ENCODE measurements around the gene C16orf92. TPM values are rescaled to one million over a fixed set of nuclear protein-coding genes. Genes with fewer than 3 reads are reported as not detected.

The C16orf92 gene
- total and polyA plus RNA-seq, 2 of the 8 experiments (the other 6 are each of a cell fraction or from before 2014, with no cell fraction given), result not detected

- Histone ChIP-seq H2BK15ac (ENCODE audit: low read length) (peak within 1 kb of the TSS; percentile 77; the same call in 1 of the 2 replicates), H3K14ac (ENCODE audit: insufficient read length) (no peak within 1 kb of the TSS), H3K79me1 (ENCODE audit: low read depth, low read length) (peaks cover 3% of the 10 kb centered on the region; the same call in 1 of the 2 replicates), H4K91ac (replicated peaks; ENCODE audit: insufficient read length, low read length) (peak within 1 kb of the TSS; percentile 87), H2AFZ (ENCODE audit: low read length) (peak within 1 kb of the TSS; percentile 86), H2AK5ac (ENCODE audit: low read depth, low read length) (peak within 1 kb of the TSS; percentile 44; the same call in 1 of the 2 replicates), H3K23me2 (ENCODE audit: low read depth, low read length) (peaks cover 9% of the 10 kb centered on the region; the same call in 1 of the 2 replicates), H2BK12ac (ENCODE audit: low read depth, low read length) (peak within 1 kb of the TSS; percentile 10; the same call in 1 of the 2 replicates), H2BK120ac (replicated peaks; ENCODE audit: low read depth, low read length) (no peak within 1 kb of the TSS), H3K27me3 (replicated peaks in 1 of 4; ENCODE audit: control insufficient read depth in 3 of 4, extremely low read depth in 1 of 4, insufficient read depth in 3 of 4, low read length in 3 of 4) (no peaks in the 10 kb centered on the region), H3K4me3 (ENCODE audit: extremely low read depth in 1 of 4, insufficient read depth in 2 of 4, low read depth in 3 of 4, low read length in 4 of 4) (peak within 1 kb of the TSS; percentile 75 to 91 (median 80)), H2BK20ac (ENCODE audit: low read length) (no peak within 1 kb of the TSS), H3K4ac (replicated peaks; ENCODE audit: insufficient read length, low read depth, low read length) (peak within 1 kb of the TSS; percentile 27), H4K5ac (ENCODE audit: insufficient read length, low read depth, low read length) (peak within 1 kb of the TSS; percentile 85), H3K36me3 (ENCODE audit: control insufficient read depth in 2 of 4, insufficient read depth in 4 of 4, low read length in 3 of 4) (peaks cover 0 to 18% (median 3%) of the 10 kb centered on the region in 4 experiments; a peak in 6 of 8 replicates), H4K8ac (ENCODE audit: extremely low read depth, insufficient read depth, low read length) (peak within 1 kb of the TSS; percentile 93), H4K20me1 (replicated peaks in 1 of 2; ENCODE audit: control insufficient read depth in 1 of 2, insufficient read depth in 2 of 2, low read length in 2 of 2) (peaks cover 0 to 2% of the 10 kb centered on the region in 2 experiments), H3K27ac (ENCODE audit: low read depth, low read length) (peak within 1 kb of the TSS; percentile 86), H3K9ac (replicated peaks in 1 of 4; ENCODE audit: extremely low read depth in 1 of 4, low read depth in 3 of 4, low read length in 3 of 4) (peak within 1 kb of the TSS; percentile 70 to 86 (median 78)), H3K4me1 (replicated peaks in 1 of 4; ENCODE audit: control insufficient read depth in 3 of 4, insufficient read depth in 4 of 4, low read length in 3 of 4) (peaks cover 0 to 8% (median 3%) of the 10 kb centered on the region in 4 experiments; a peak in 5 of 7 replicates), H2BK5ac (ENCODE audit: low read depth, low read length) (peak within 1 kb of the TSS; percentile 81), H3K4me2 (ENCODE audit: insufficient read depth in 1 of 2, low read depth in 2 of 2, low read length in 2 of 2) (peak within 1 kb of the TSS; percentile 78 to 92), H3K9me3 (ENCODE audit: insufficient read depth in 2 of 2, low read depth in 1 of 2, low read length in 1 of 2) (no peaks in the 10 kb centered on the region), H3K18ac (ENCODE audit: extremely low read depth, low read length) (peak within 1 kb of the TSS; percentile 97), H3K79me2 (ENCODE audit: control insufficient read depth in 1 of 2, insufficient read depth in 2 of 2, low read length in 2 of 2) (peaks cover 0 to 7% of the 10 kb centered on the region in 2 experiments; a peak in 1 of 4 replicates), H3K56ac (replicated peaks; ENCODE audit: insufficient read length, low read depth, low read length) (peak within 1 kb of the TSS; percentile 75), H3K23ac (ENCODE audit: insufficient read length) (no peak within 1 kb of the TSS)
- 1% methylated on average over 47 of the region's 53 CpGs; no CpG with 5 or more reads in 1 of the 2 experiments for WGBS, 2 experiments (ENCODE audit: extremely low coverage in 1 of 2, insufficient coverage in 1 of 2, insufficient read length in 1 of 2, insufficient replicate concordance in 2 of 2, low coverage in 1 of 2, low lambda C conversion rate in 2 of 2, missing lambda C conversion rate in 1 of 2)
- peak in 1 of 2 experiments; percentile 88 for DNase-seq (ENCODE audit: low read depth in 1 of 2, low spot score in 2 of 2)
- FAIRE-seq, result no peak
- ChIA-PET POLR2A (ENCODE audit: partially characterized antibody) (interaction anchor here (0.8 to 5.5 kb wide), 17 partner anchors 11 to 285 kb away, joined by 3 to 34 read pairs (median 4); partner anchors contain the start of genes ALDOA, CDIPT, DOC2A and KCTD13), CTCF (ENCODE audit: partially characterized antibody) (interaction anchor here (0.9 to 2.1 kb wide), 3 partner anchors 9 to 18 kb away, joined by 5 to 9 read pairs (median 5); no protein-coding TSS in a partner anchor)
- TF ChIP-seq CHD1 (IDR thresholded peaks at IDR 0.05; ENCODE audit: low read depth, low read length) (no peak), RNF2 (IDR thresholded peaks at IDR 0.05; ENCODE audit: borderline replicate concordance, low read depth, low read length, missing control alignments, poor library complexity, severe bottlenecking) (no peak), CEBPB (IDR thresholded peaks at IDR 0.05; ENCODE audit: low read depth, low read length) (no peak), TAF1 (IDR thresholded peaks at IDR 0.05; ENCODE audit: low read depth, low read length) (peak; percentile 78), SIRT6 (IDR thresholded peaks at IDR 0.05; ENCODE audit: low read length) (no peak), SIN3A (conservative IDR thresholded peaks at IDR 0.05 in 1 of 2, IDR thresholded peaks at IDR 0.05 in 1 of 2; ENCODE audit: low read depth in 1 of 2, low read length in 2 of 2) (peak in 1 of 2 experiments; percentile 80; a peak in 3 of 4 replicates), BCL11A (IDR thresholded peaks at IDR 0.05; ENCODE audit: low read depth in 2 of 2, low read length in 2 of 2) (no peak), YY1 (IDR thresholded peaks at IDR 0.05; ENCODE audit: low read depth, low read length) (peak; percentile 88), E2F6 (IDR thresholded peaks at IDR 0.05) (peak; percentile 99), RXRA (IDR thresholded peaks at IDR 0.05; ENCODE audit: insufficient read depth, low read depth, low read length) (no peak), SUZ12 (IDR thresholded peaks at IDR 0.05; ENCODE audit: low read length) (no peak)
Measured at GRCh38 chr16:29995324-29995910, 27.6 kb upstream of the C16orf92 start, which contains the start of gene HIRIP3. Gene HIRIP3 (minus strand): TSS chr16:29995617. CDS start chr16:29995605, 12 bp downstream.

All from H1 (cell line).